Measurements from ENCODE around the gene APOD. TPM values are rescaled to one million over a fixed set of nuclear protein-coding genes. Genes with fewer than 3 reads are reported as not detected.
"Not testable (repeated sequence)": the region's sequence is repeated elsewhere in the genome, so short reads cannot be mapped to it uniquely, and the experiment has no call there.

APOD gene
- total RNA-seq, 1 experiment from 2014 or later: not detected

- not testable (repeated sequence) for H3K4me1 Mint-ChIP-seq; H3K79me2 ChIP-seq (ENCODE audit: insufficient read depth, low read length); H3K27ac Mint-ChIP-seq; H3K27ac ChIP-seq (ENCODE audit: insufficient read length, low read depth, low read length); H3K23me2 ChIP-seq (ENCODE audit: insufficient read length, low read depth, low read length, poor library complexity, severe bottlenecking); H3K23ac ChIP-seq (ENCODE audit: insufficient read length, low read depth, low read length); H4K91ac ChIP-seq (ENCODE audit: insufficient read length, low read depth, low read length); H4K8ac ChIP-seq (replicated peaks; ENCODE audit: insufficient read length, low read depth, low read length); H2BK15ac ChIP-seq (ENCODE audit: low read depth, low read length); H3K27me3 ChIP-seq (ENCODE audit: insufficient read depth, low read length); H2AFZ ChIP-seq (ENCODE audit: low read length); H3K14ac ChIP-seq (ENCODE audit: insufficient read depth, low read length); H2AK5ac ChIP-seq (ENCODE audit: insufficient read length, low read length); H3K4ac ChIP-seq (ENCODE audit: low read depth, low read length); H4K20me1 ChIP-seq (ENCODE audit: control insufficient read depth, insufficient read depth, insufficient read length); H3T11ph ChIP-seq (ENCODE audit: low read length); H3K27me3 Mint-ChIP-seq (ENCODE audit: low read depth); H3K9ac ChIP-seq (ENCODE audit: extremely low read depth, insufficient read length, low read length); H4K5ac ChIP-seq (ENCODE audit: insufficient read length, low read depth, low read length); H3K18ac ChIP-seq (ENCODE audit: insufficient read length, low read depth, low read length); H3K56ac ChIP-seq (ENCODE audit: insufficient read length, low read depth, low read length); DNase-seq; H2BK20ac ChIP-seq (ENCODE audit: low read depth, low read length, poor library complexity, severe bottlenecking); H2BK5ac ChIP-seq (ENCODE audit: insufficient read length, low read length); H3K4me1 ChIP-seq (ENCODE audit: insufficient read depth, low read length); H3K4me2 ChIP-seq (ENCODE audit: insufficient read depth, insufficient read length, low read length); H3K79me1 ChIP-seq (ENCODE audit: insufficient read depth, low read depth, low read length, poor library complexity, severe bottlenecking); H3K4me3 Mint-ChIP-seq; H3K9me3 ChIP-seq (ENCODE audit: control insufficient read depth, low read depth, low read length); H2BK120ac ChIP-seq (ENCODE audit: low read depth, low read length, poor library complexity, severe bottlenecking); H2BK12ac ChIP-seq (ENCODE audit: insufficient read length, low read depth, low read length)
- Mint-ChIP-seq H3K9me3 (peaks cover 43 to 50% of the 10 kb centered on the region in 2 experiments), H3K36me3 (ENCODE audit: insufficient read depth in 1 of 3, low read depth in 3 of 3) (peaks cover 6 to 12% (median 10%) of the 10 kb centered on the region in 3 experiments; a peak in 6 of 7 replicates)
- no CpG with 5 or more reads among the region's 24 CpGs for WGBS (ENCODE audit: extremely low coverage, insufficient read length, low lambda C conversion rate)
These were observed 15.8 kb upstream of the APOD start for GRCh38 chr3:195599516-195599915.
